IPS-15b (cell line): ENCODE measurements around the gene MT1X.

Experiments
- H3K27me3 ChIP-seq: one replicate; pipeline ENCODE4 v1.6.1; 2013; ENCODE audit warnings: low read length; ENCODE audit not compliant: control insufficient read depth, insufficient read depth
- H3K36me3 ChIP-seq: one replicate; pipeline ENCODE4 v1.6.1; 2013; ENCODE audit warnings: low read length; ENCODE audit not compliant: control insufficient read depth, insufficient read depth
- H3K4me1 ChIP-seq: one replicate; pipeline ENCODE4 v1.6.1; 2013; ENCODE audit warnings: mild to moderate bottlenecking, low read length; ENCODE audit not compliant: control insufficient read depth, insufficient read depth
- H3K4me3 ChIP-seq: one replicate; pipeline ENCODE4 v1.5.1; 2013; ENCODE audit warnings: low read depth, low read length
- H3K9ac ChIP-seq: one replicate; pipeline ENCODE4 v1.6.1; 2013; ENCODE audit warnings: low read depth, mild to moderate bottlenecking, low read length
- H3K9me3 ChIP-seq: one replicate; pipeline ENCODE4 v1.6.1; 2013; ENCODE audit warnings: mild to moderate bottlenecking, low read length; ENCODE audit not compliant: control insufficient read depth, insufficient read depth

MT1X gene

DNA sequence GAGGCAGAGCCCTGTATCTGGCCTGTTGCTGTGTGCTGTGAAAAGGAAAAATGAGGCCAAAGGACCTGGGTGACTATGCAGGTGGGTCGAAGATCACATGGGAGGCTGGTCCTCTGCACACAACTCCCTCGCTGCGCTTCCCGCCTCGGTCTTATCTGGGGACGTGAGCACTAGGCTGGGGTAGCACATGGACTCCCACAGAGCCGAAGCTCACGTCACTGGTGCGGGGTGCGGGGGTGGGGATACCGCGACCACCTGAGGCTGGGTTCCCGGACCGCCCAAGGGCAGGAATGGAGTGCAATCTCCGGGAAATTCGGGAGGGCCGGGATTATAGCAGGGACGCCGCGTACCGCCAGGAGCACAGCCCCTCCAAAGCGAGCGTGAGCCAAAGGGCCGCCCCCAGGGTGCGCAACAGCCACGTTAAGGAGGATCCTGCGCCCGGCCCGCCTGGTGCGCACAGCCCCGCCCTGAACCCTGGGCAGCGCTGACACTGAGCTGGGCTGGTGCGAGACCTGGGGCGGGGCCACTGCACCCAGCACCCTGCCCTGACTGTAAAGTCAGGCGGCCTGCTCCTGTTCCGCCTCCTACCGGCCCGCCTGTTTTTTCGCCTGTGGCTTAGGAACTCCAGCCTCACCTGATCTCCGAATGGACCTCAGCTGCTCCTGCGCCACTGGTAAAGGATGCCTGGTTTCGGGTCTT, 39.0 kb upstream of the MT1X start:
- H3K27me3 ChIP-seq: peaks cover 100% of the 10 kb centered on the region
- H3K36me3 ChIP-seq: no peaks in the 10 kb centered on the region
- peak overlapping the region; percentile 54 for H3K4me3 ChIP-seq
- peaks cover 6% of the 10 kb centered on the region for H3K4me1 ChIP-seq
- H3K9me3 ChIP-seq: no peaks in the 10 kb centered on the region
- H3K9ac ChIP-seq: peak overlapping the region; percentile 32

DNA sequence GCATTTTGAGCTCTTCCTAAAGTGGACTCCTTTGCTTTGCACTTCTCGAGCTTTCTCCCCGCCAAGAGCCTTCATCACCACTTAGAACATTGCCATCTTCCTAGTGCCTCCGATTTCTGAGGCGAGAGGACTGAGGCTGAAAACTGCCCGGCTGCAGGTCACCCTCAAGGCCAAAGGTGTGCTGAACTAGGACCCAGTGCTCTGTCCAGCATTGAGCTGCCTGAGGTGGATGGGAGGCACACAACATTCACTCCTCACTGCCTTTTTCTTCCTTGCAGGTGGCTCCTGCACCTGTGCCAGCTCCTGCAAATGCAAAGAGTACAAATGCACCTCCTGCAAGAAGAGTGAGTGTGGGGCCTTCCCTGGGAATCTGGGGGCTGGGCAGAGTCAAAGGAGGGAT, 38.4 kb upstream of the MT1X start:
- H3K4me1 ChIP-seq: peaks cover 3% of the 10 kb centered on the region
- H3K4me3 ChIP-seq: peak overlapping the region; percentile 54
- H3K27me3 ChIP-seq: peaks cover 100% of the 10 kb centered on the region

DNA sequence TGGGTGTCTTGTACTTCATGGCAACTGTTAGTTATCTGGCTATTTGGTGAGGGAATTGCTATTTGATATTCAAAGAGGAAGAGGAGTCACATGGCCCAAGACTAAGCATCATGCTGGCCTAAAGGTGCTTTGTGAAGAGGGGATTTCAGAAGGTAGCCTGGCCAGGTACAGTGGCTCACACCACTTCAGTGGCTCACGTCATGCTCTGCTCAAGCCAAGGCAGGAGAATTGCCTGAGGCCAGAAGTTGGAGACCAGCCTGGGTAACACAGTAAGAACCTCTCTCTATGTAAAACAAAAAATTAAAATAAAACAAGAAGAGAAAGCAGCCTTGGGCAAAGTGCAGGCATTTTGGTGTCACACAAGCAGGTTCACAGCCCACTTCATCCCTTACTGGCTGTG, 37.0 kb upstream of the MT1X start:
- Histone ChIP-seq H3K4me3 (no peak overlapping the region), H3K9me3 (no peaks in the 10 kb centered on the region), H3K4me1 (peaks cover 3% of the 10 kb centered on the region), H3K27me3 (peaks cover 100% of the 10 kb centered on the region), H3K36me3 (no peaks in the 10 kb centered on the region), H3K9ac (no peak overlapping the region)

More for the DNA sequence above, 38.4 kb upstream of the MT1X start:
- H3K36me3 ChIP-seq: no peaks in the 10 kb centered on the region
- H3K9ac ChIP-seq: no peak overlapping the region
- no peaks in the 10 kb centered on the region for H3K9me3 ChIP-seq

DNA sequence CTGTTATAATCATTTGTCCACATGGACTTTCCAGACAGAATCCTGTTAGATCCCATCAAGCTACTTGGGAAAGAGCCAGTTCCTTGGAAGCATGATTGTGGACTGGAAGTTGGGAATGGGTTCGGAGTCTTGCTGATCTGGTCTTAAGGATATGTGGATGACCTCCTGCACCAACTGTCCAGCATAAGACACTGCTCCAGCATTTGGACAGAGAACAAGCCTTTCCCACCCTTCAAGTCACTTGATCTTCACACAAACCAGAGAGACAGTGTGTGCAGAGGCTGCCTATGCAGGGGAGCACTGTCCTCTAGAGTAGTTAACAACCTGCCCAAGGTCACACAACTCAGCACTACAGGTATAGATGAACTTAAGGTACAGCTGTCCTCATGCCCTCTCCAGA, 36.4 kb upstream of the MT1X start:
- Histone ChIP-seq H3K9ac (no peak overlapping the region), H3K27me3 (peaks cover 99% of the 10 kb centered on the region), H3K4me1 (peaks cover 3% of the 10 kb centered on the region)

DNA sequence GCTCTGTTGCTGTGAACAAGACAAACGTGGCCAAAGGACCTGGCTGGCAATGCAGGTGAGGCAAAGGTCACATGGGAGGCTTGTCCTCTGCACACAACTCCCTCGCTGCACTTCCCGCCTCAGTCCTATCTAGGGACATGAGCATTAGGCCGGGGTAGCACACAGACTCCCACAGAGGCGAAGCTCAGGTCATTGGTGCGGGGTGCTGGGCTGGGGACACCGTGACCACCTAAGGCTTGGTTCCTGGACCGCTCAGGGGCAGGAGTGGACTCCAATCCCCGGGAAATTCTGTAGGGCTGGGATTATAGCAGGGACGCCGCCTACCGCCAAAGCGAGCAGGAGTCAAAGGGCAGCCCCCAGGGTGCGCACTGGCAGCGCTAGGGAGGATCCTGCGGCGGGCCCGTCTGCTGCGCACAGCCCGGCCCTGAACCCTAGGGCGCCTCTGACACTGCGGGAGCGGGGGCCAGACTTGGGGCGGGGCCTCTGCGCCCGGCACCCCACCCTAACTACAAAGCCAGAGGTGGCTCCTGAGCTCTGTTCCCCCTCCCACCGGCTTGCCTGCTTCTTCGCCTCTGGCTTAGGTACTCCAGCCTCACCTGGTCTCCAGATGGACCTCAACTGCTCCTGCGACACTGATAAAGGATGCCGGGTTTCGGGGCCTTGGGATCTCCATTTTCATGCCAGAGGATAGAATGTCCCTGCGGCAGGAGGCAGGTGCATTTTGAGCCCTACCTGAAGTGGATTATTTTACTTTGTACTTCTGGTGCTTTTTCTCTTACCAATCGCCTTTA, 34.4 kb upstream of the MT1X start:
- Histone ChIP-seq H3K27me3 (peaks cover 98% of the 10 kb centered on the region), H3K4me1 (peaks cover 3% of the 10 kb centered on the region), H3K4me3 (peak overlapping the region; percentile 22)

More for the DNA sequence above, 36.4 kb upstream of the MT1X start:
- Histone ChIP-seq H3K36me3 (no peaks in the 10 kb centered on the region), H3K4me3 (no peak overlapping the region), H3K9me3 (no peaks in the 10 kb centered on the region)

DNA sequence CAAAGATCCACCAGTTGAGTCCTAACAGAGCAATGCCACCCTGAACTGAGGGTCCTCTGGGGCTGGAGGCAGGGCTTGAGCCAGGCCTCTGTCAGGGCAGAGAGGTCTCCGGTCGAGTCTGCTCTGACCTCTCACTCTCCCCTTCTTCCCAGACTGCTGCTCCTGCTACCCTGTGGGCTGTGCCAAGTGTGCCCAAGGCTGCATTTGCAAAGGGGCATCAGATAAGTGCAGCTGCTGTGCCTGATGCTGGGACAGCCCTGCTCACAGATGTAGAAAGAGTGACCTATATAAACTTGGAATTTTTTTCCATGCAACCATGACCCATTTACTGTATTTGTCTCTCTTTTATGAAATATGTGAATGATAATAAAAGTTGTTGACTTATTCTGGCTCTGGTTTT, 33.0 kb upstream of the MT1X start:
- no peak overlapping the region for H3K4me3 ChIP-seq
- H3K9ac ChIP-seq: no peak overlapping the region
- peaks cover 92% of the 10 kb centered on the region for H3K27me3 ChIP-seq
- no peaks in the 10 kb centered on the region for H3K4me1 ChIP-seq
- no peaks in the 10 kb centered on the region for H3K9me3 ChIP-seq
- no peaks in the 10 kb centered on the region for H3K36me3 ChIP-seq

More for the DNA sequence above, 34.4 kb upstream of the MT1X start:
- Histone ChIP-seq H3K9ac (no peak overlapping the region), H3K9me3 (no peaks in the 10 kb centered on the region), H3K36me3 (no peaks in the 10 kb centered on the region)

DNA sequence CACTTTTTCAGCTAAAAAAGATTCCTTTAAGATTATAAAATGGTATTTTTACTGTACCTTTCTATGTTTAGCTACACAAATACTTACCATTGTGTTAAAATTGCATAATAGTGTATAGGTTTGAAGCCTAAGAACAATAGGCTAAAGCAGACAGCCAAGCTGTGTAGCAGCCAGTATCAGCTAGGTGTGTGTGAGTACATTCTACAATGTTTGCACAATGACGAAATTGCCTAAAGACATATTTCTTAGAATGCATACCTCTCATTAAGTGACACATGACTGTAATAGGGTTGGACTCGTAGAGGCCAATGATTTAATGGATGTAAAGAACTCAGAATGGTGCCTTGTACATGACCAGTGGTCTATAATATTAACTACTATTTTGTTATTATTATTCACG, 32.5 kb upstream of the MT1X start:
- Histone ChIP-seq H3K27me3 (peaks cover 89% of the 10 kb centered on the region), H3K36me3 (no peaks in the 10 kb centered on the region), H3K4me3 (no peak overlapping the region), H3K4me1 (no peaks in the 10 kb centered on the region), H3K9ac (no peak overlapping the region), H3K9me3 (no peaks in the 10 kb centered on the region)

DNA sequence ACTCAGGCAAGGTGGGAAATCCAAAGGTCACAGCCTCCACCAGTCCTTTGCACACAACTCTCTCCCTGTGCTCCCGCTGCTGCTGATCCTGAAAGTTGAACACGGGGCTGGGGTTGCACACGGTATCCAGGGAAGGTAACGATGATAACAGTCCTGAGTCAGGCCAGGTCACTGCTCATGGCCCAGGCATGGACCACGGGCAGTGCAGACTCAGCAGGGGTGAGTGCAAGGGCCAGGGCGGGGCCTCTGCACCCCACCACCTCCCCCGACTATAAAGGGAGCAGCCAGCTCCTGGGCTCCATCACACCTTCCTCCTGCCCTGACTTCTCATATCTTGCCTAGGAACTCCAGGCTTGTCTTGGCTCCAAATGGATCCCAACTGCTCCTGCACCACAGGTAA, 30.7 kb upstream of the MT1X start, which contains the start of gene MT1B:
MT1B (plus strand) TSS at position 301 of the 400 bp plus-strand sequence; CDS start at position 369, 68 bp downstream.
- Histone ChIP-seq H3K9me3 (no peaks in the 10 kb centered on the region), H3K9ac (no peak within 1 kb of the TSS), H3K36me3 (no peaks in the 10 kb centered on the region), H3K27me3 (peaks cover 89% of the 10 kb centered on the region), H3K4me3 (no peak within 1 kb of the TSS), H3K4me1 (no peaks in the 10 kb centered on the region)

DNA sequence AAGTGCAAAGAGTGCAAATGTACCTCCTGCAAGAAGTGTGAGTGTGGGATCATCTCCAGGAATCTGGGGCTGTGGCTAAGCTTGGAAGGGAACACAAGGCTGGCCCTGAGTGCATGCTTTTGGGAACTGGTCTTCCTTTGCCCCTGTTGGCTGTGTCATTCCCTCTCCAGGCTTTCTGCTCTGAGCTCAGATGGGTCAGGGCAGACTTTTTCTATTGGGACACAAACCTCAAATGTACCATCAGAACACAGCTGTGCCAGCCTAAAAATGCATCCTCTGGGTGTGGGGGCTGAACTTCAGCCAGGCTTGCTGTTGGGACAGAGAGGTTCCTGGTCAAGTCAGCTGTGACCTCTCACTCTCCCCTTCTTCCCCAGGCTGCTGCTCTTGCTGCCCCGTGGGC, 29.7 kb upstream of the MT1X start:
- Histone ChIP-seq H3K36me3 (no peaks in the 10 kb centered on the region), H3K4me1 (no peaks in the 10 kb centered on the region), H3K4me3 (no peak overlapping the region), H3K9ac (no peak overlapping the region), H3K27me3 (peaks cover 84% of the 10 kb centered on the region), H3K9me3 (no peaks in the 10 kb centered on the region)

DNA sequence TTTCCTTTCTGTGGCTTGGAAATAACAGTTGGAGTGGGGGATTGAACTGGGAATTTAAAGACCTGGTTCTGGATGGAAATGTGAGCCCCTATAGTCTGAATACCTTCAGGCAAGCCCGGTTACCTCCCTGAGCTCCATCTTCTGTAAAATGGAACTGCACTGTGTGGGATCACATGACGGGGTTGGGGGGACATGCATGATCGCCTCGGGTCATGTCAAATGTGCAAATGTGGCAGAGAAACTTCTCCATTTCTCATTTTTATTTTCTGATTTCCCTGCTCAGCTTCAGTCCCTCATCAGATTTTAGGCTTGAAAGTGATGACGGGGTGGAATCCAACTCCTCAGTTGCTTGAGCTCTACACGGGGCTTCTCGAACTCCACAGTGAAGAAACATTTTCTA, 29.1 kb upstream of the MT1X start:
- H3K9me3 ChIP-seq: no peaks in the 10 kb centered on the region
- H3K4me3 ChIP-seq: no peak overlapping the region
- peaks cover 82% of the 10 kb centered on the region for H3K27me3 ChIP-seq
- H3K36me3 ChIP-seq: no peaks in the 10 kb centered on the region
- H3K4me1 ChIP-seq: peaks cover 2% of the 10 kb centered on the region
- no peak overlapping the region for H3K9ac ChIP-seq

DNA sequence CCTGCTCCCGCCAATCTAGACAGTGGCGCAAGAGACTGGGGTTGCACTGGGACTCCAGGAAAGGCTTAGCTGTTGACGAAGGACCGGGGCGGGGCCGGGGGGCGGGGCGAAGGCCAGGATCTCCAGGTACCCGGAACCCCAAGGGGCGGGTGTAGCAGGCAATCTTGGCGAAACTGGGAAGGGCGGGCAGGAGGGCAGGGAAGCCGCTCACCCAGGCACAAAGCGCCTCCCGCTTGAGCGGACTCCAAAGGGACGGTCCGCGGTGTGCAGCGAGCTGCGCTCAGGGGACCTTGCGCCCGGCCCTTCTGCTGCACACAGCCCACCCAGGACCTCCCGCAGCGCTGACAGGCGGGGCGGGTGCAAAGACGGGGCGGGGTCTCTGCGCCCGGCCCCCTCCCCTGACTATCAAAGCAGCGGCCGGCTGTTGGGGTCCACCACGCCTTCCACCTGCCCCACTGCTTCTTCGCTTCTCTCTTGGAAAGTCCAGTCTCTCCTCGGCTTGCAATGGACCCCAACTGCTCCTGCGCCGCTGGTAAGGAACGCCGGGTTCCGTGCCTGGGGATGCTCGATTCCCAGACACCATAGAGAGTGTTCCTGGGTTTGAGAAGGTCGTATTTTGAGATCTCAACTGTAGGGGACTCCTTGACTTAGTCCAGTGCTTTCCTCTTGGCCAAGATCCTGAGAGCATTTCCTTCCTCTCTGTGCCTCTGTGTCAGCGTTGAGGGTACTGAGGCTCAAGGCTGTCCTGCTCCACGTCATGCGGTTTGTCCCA, 24.5 kb upstream of the MT1X start, which contains the start of gene MT1F:
MT1F (plus strand) TSS at position 405 of the 772 bp plus-strand sequence; CDS start at position 505, 100 bp downstream.
- H3K27me3 ChIP-seq: peaks cover 84% of the 10 kb centered on the region
- H3K4me1 ChIP-seq: peaks cover 2% of the 10 kb centered on the region
- H3K9me3 ChIP-seq: no peaks in the 10 kb centered on the region
- peak within 1 kb of the TSS; percentile 77 for H3K4me3 ChIP-seq
- no peak within 1 kb of the TSS for H3K9ac ChIP-seq
- no peaks in the 10 kb centered on the region for H3K36me3 ChIP-seq
